Gastroesophageal sphincter (tissue), 3 donors: ENCODE data around the gene MTARC1.

Source experiments
- CTCF ChIP-seq, 4 experiments: fragments of 200-600 bp in 2 of 4; fragments of 450-650 bp in 2 of 4; sonication (generic) in 1 of 4; IDR thresholded peaks; one replicate each; pipeline ENCODE4 v1.5.1; 2017 to 2019; ENCODE audit warnings: antibody characterized with exemption in 4 of 4, mild to moderate bottlenecking in 2 of 4, moderate library complexity in 2 of 4
- EP300 ChIP-seq: sonication (generic); formaldehyde crosslinking; IDR thresholded peaks from one replicate; pipeline ENCODE4 v1.6.1; 2017; ENCODE audit warnings: antibody characterized with exemption, mild to moderate bottlenecking
- POLR2A ChIP-seq, 2 donors: fragments of 450-650 bp; IDR thresholded peaks; one replicate each; pipeline ENCODE4 v1.6.1; 2017; ENCODE audit warnings: antibody characterized with exemption in 2 of 2, mild to moderate bottlenecking in 2 of 2, moderate library complexity in 1 of 2

- no peak for TF ChIP-seq CTCF (IDR thresholded peaks at IDR 0.05)
- no peak for TF ChIP-seq EP300
- no peak for TF ChIP-seq POLR2A (IDR thresholded peaks at IDR 0.05)
Observed at GRCh38 chr1:220764757-220765156, 22.0 kb upstream of the MTARC1 start.
